ENCODE measurements around the gene SLC9A6. TPM values are rescaled to one million over a fixed set of nuclear protein-coding genes. Genes with fewer than 3 reads are reported as not detected.

SLC9A6 gene
- total and polyA plus RNA-seq, 2 donors (not counting 1 experiment from before 2014, with no cell fraction given), result 22.2 to 30.4 TPM

- no peaks in the 10 kb centered on the region for H4K20me1 ChIP-seq (ENCODE audit: control insufficient read depth, extremely low read depth, insufficient read depth, low read length)
- no peak overlapping the region for H3K4me3 ChIP-seq (replicated peaks in 1 of 4; ENCODE audit: control extremely low read depth in 1 of 4, insufficient read depth in 1 of 4, low read depth in 3 of 4, low read length in 4 of 4)
- no peaks in the 10 kb centered on the region for H3K27me3 ChIP-seq (ENCODE audit: control insufficient read depth, insufficient read depth, low read length)
- TF ChIP-seq CTCF (conservative IDR thresholded peaks at IDR 0.05 in 1 of 2, IDR thresholded peaks at IDR 0.05 in 1 of 2; ENCODE audit: low read depth in 1 of 2, low read length in 2 of 2), result peak; percentile 29 to 46
- TF ChIP-seq EZH2 (IDR thresholded peaks at IDR 0.05; ENCODE audit: low read length, missing control alignments), result no peak
- H3K9ac ChIP-seq (ENCODE audit: insufficient read depth, low read length), result no peak overlapping the region
- no peaks in the 10 kb centered on the region for H3K36me3 ChIP-seq (ENCODE audit: control insufficient read depth, insufficient read depth, low read length)
- no peak overlapping the region for H2AFZ ChIP-seq (ENCODE audit: low read length)
- no peak overlapping the region for H3K27ac ChIP-seq (ENCODE audit: insufficient read depth, low read length)
- peaks cover 6% of the 10 kb centered on the region for H3K4me1 ChIP-seq (ENCODE audit: control insufficient read depth, extremely low read depth, insufficient read depth, low read length)
- H3K79me2 ChIP-seq (ENCODE audit: control insufficient read depth, insufficient read depth, low read length), result no peaks in the 10 kb centered on the region
- H3K4me2 ChIP-seq (ENCODE audit: extremely low read depth, insufficient read depth, low read length), result no peak overlapping the region
- no peaks in the 10 kb centered on the region for H3K9me3 ChIP-seq (ENCODE audit: control insufficient read depth, insufficient read depth, low read depth, low read length)
- DNase-seq (ENCODE audit: low read depth in 2 of 2), result peak; percentile 53 to 81
These were observed 43.2 kb downstream of the SLC9A6 start for GRCh38 chrX:136028383-136028984.

GRCh38 chrX:136029766-136030165, 44.5 kb downstream of the SLC9A6 start:
- Histone ChIP-seq H3K4me3 (replicated peaks in 1 of 4; ENCODE audit: control extremely low read depth in 1 of 4, insufficient read depth in 1 of 4, low read depth in 3 of 4, low read length in 4 of 4) (no peak overlapping the region), H2AFZ (ENCODE audit: low read length) (no peak overlapping the region), H3K36me3 (ENCODE audit: control insufficient read depth, insufficient read depth, low read length) (no peaks in the 10 kb centered on the region), H3K27ac (ENCODE audit: insufficient read depth, low read length) (peak overlapping the region; percentile 76), H4K20me1 (ENCODE audit: control insufficient read depth, extremely low read depth, insufficient read depth, low read length) (no peaks in the 10 kb centered on the region), H3K79me2 (ENCODE audit: control insufficient read depth, insufficient read depth, low read length) (no peaks in the 10 kb centered on the region), H3K27me3 (ENCODE audit: control insufficient read depth, insufficient read depth, low read length) (no peaks in the 10 kb centered on the region), H3K4me1 (ENCODE audit: control insufficient read depth, extremely low read depth, insufficient read depth, low read length) (peaks cover 6% of the 10 kb centered on the region), H3K9ac (ENCODE audit: insufficient read depth, low read length) (no peak overlapping the region), H3K4me2 (ENCODE audit: extremely low read depth, insufficient read depth, low read length) (no peak overlapping the region), H3K9me3 (ENCODE audit: control insufficient read depth, insufficient read depth, low read depth, low read length) (no peaks in the 10 kb centered on the region)
- TF ChIP-seq EZH2 (IDR thresholded peaks at IDR 0.05; ENCODE audit: low read length, missing control alignments) (no peak), CTCF (conservative IDR thresholded peaks at IDR 0.05 in 1 of 2, IDR thresholded peaks at IDR 0.05 in 1 of 2; ENCODE audit: low read depth in 1 of 2, low read length in 2 of 2) (no peak)
- no peak for DNase-seq (ENCODE audit: low read depth in 2 of 2)

GRCh38 chrX:136030303-136031191, 45.3 kb downstream of the SLC9A6 start:
- H3K36me3 ChIP-seq (ENCODE audit: control insufficient read depth, insufficient read depth, low read length), result no peaks in the 10 kb centered on the region
- no peaks in the 10 kb centered on the region for H3K9me3 ChIP-seq (ENCODE audit: control insufficient read depth, insufficient read depth, low read depth, low read length)
- peaks cover 6% of the 10 kb centered on the region for H3K4me1 ChIP-seq (ENCODE audit: control insufficient read depth, extremely low read depth, insufficient read depth, low read length)
- H4K20me1 ChIP-seq (ENCODE audit: control insufficient read depth, extremely low read depth, insufficient read depth, low read length), result no peaks in the 10 kb centered on the region
- H3K4me2 ChIP-seq (ENCODE audit: extremely low read depth, insufficient read depth, low read length), result peak overlapping the region; percentile 1
- H3K27me3 ChIP-seq (ENCODE audit: control insufficient read depth, insufficient read depth, low read length), result no peaks in the 10 kb centered on the region
- H3K27ac ChIP-seq (ENCODE audit: insufficient read depth, low read length), result peak overlapping the region; percentile 76
- no peak overlapping the region for H2AFZ ChIP-seq (ENCODE audit: low read length)
- no peak overlapping the region for H3K9ac ChIP-seq (ENCODE audit: insufficient read depth, low read length)
- DNase-seq (ENCODE audit: low read depth in 2 of 2), result peak; percentile 78 to 94
- no peak overlapping the region for H3K4me3 ChIP-seq (replicated peaks in 1 of 4; ENCODE audit: control extremely low read depth in 1 of 4, insufficient read depth in 1 of 4, low read depth in 3 of 4, low read length in 4 of 4)
- TF ChIP-seq EZH2 (IDR thresholded peaks at IDR 0.05; ENCODE audit: low read length, missing control alignments) (no peak), CTCF (conservative IDR thresholded peaks at IDR 0.05 in 1 of 2, IDR thresholded peaks at IDR 0.05 in 1 of 2; ENCODE audit: low read depth in 1 of 2, low read length in 2 of 2) (no peak)
- H3K79me2 ChIP-seq (ENCODE audit: control insufficient read depth, insufficient read depth, low read length), result no peaks in the 10 kb centered on the region

Data from fibroblast of lung (primary cell).